ENCODE measurements around the gene B3GNT5. TPM values are rescaled to one million over a fixed set of nuclear protein-coding genes. Genes with fewer than 3 reads are reported as not detected.
A peak's percentile ranks its signal among the peaks of the same experiment; 100 is the strongest.

The B3GNT5 gene
- total RNA-seq, 1 donor from 2014 or later = 31.0 TPM

GRCh38 chr3:183295211-183295610 lies 42.2 kb downstream of the B3GNT5 start:
- DNase-seq = no peak

GRCh38 chr3:183296944-183297343 lies 43.9 kb downstream of the B3GNT5 start:
- no peak for DNase-seq

- DNase-seq = peak; percentile 45
Measured at GRCh38 chr3:183298701-183299153, 45.7 kb downstream of the B3GNT5 start.

GRCh38 chr3:183299976-183300375 lies 46.9 kb downstream of the B3GNT5 start:
- DNase-seq = no peak

- no peak for DNase-seq
Measured at GRCh38 chr3:183300996-183301562, 48.0 kb downstream of the B3GNT5 start.

GRCh38 chr3:183301937-183302580 lies 49.0 kb downstream of the B3GNT5 start:
- DNase-seq = peak; percentile 23

- DNase-seq = no peak
Measured at GRCh38 chr3:183303690-183304089, 50.6 kb downstream of the B3GNT5 start.

GRCh38 chr3:183306798-183307671 lies 54.0 kb downstream of the B3GNT5 start:
- DNase-seq = peak; percentile 30

- DNase-seq = no peak
Measured at GRCh38 chr3:183307749-183308148, 54.7 kb downstream of the B3GNT5 start.

- DNase-seq = no peak
Measured at GRCh38 chr3:183308751-183309150, 55.7 kb downstream of the B3GNT5 start.

- no peak for DNase-seq
Measured at GRCh38 chr3:183309276-183309675, 56.2 kb downstream of the B3GNT5 start.

- DNase-seq = no peak
Measured at GRCh38 chr3:183310936-183311335, 57.9 kb downstream of the B3GNT5 start.

- DNase-seq = no peak
Measured at GRCh38 chr3:183312433-183312832, 59.4 kb downstream of the B3GNT5 start.

GRCh38 chr3:183313351-183313750 lies 60.3 kb downstream of the B3GNT5 start:
- no peak for DNase-seq

GRCh38 chr3:183313764-183314163 lies 60.7 kb downstream of the B3GNT5 start:
- DNase-seq = no peak

GRCh38 chr3:183315739-183316138 lies 62.7 kb downstream of the B3GNT5 start:
- DNase-seq = no peak

- no peak for DNase-seq
Measured at GRCh38 chr3:183317271-183317670, 64.2 kb downstream of the B3GNT5 start.

GRCh38 chr3:183317886-183318865 lies 65.1 kb downstream of the B3GNT5 start:
- peak; percentile 21 for DNase-seq

GRCh38 chr3:183318877-183319276 lies 65.8 kb downstream of the B3GNT5 start:
- no peak for DNase-seq

GRCh38 chr3:183319371-183319770 lies 66.3 kb downstream of the B3GNT5 start:
- DNase-seq = no peak
